22Rv1 (cell line): ENCODE data around the gene CORIN.

Experiments used
- CTCF ChIP-seq: fragments of 450-650 bp; IDR thresholded peaks from 2 replicates; pipeline ENCODE4 v1.5.1; 2017; ENCODE audit warnings: mild to moderate bottlenecking
- ZFX ChIP-seq: fragments of 450-650 bp; IDR thresholded peaks from 2 replicates; pipeline ENCODE4 v1.6.1; 2017; ENCODE audit warnings: antibody characterized with exemption, borderline replicate concordance

- TF ChIP-seq CTCF (no peak), ZFX (no peak)
Measured at GRCh38 chr4:47749060-47749459, 88.8 kb downstream of the CORIN start.
